ENCODE results near the gene MRPS22. TPM values are rescaled to one million over a fixed set of nuclear protein-coding genes. Genes with fewer than 3 reads are reported as not detected.

MRPS22 gene
- 41.0 and 45.6 TPM in 2 replicates for total RNA-seq
- 23.7 and 33.8 TPM in 2 replicates for polyA plus RNA-seq
- polyA plus RNA-seq (2011; cell fraction: cytosol; rRNA removed): 46.4 and 46.7 TPM in 2 replicates
- polyA plus RNA-seq (2011; cell fraction: nucleus; rRNA removed): 57.6 and 73.1 TPM in 2 replicates
- polyA plus RNA-seq (2012): 37.3 and 49.4 TPM in 2 replicates
- polyA minus RNA-seq: 16.2 and 17.9 TPM in 2 replicates
- polyA minus RNA-seq (2011; cell fraction: cytosol; rRNA and poly(A)+ RNA removed): 24.7 TPM
- polyA minus RNA-seq (2011; cell fraction: nucleus; rRNA and poly(A)+ RNA removed): 36.1 and 39.6 TPM in 2 replicates
- Bru-seq, nascent RNA: percentile 35 among the genes with signal in this experiment
- percentile 33 among the genes with signal in this experiment for BruChase-seq, experiment 1, labeled RNA remaining after a 6-hour chase
- BruChase-seq, experiment 2, labeled RNA remaining after a 2-hour chase: percentile 31 among the genes with signal in this experiment
- long read RNA-seq, transcript MRPS22-205 (8 exons, 1,065 nt): minor isoform, 11 of 134 reads
- long read RNA-seq, transcript MRPS22-202 (8 exons, 1,099 nt): minor isoform, 21 of 134 reads
- long read RNA-seq, transcript MRPS22-201 (8 exons, 1,120 nt): major isoform, 86 of 134 reads
- long read RNA-seq, partial matches to known transcripts: 5 of 134 reads
- long read RNA-seq, other reads (novel, unspliced or antisense): 7 of 134 reads

DNA sequence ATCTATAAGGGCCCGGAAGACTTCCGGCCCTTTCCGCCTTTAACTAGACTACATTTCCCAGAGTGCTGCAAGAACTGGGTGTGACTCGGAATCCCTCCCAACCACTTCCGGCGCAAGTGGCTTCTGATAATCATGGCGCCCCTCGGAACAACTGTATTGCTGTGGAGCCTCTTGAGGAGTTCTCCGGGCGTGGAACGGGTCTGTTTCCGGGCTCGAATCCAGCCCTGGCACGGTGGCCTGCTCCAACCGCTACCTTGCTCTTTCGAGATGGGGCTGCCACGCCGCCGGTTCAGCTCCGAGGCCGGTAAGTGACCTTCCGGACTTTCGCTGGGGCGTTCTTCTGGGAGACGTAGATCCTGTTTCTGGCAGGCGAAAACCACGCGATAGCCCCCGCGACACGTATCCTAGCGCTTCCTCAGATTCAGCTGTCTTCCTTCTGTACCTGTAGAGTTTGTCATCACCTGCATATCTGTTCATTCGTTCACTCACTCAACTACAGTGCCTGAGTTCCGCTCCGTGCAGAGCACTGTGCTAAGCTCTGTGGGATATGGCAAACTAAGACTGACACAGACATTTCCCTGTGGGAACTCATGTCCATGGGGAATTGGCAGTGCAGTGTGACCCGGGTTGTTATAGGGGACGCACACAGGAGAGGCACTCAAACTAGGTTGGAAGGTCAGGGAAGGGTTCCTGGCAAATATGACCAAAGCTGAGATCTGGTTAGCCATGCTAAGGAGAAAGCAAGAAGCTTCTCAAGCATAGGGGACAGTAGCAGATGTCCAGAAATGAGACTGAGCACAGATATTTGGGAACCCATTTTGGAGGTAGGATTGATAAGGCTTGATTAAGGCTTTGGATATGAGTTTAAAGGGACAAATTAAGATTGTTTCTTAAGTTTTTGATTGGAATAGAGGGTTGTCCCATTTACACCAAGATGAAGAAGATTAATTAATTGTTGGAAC, at the start of gene MRPS22:
Gene MRPS22, plus strand, starts transcription at position 126 of the 962 bp plus-strand sequence. Its CDS starts 7 bp downstream, at position 133.
- intact Hi-C loops (cut with micrococcal nuclease) (loop anchor here (1.0 kb wide), 2 partner anchors 10 to 45 kb away; partner anchors contain the start of gene COPB2), dilution Hi-C loops (cut with MboI; ENCODE audit: extremely low pct_ligation_motif_present, low sequenced_read_pairs) (no loop called here)
- peak within 1 kb of the TSS; percentile 70 for H3K27ac ChIP-seq (ENCODE audit: insufficient read depth, low read depth, low read length)
- DNase-seq (ENCODE audit: low read depth, low spot score) (peak; percentile 94), FAIRE-seq (peak; percentile 90)
- peak; percentile 38 for TF ChIP-seq POLR2AphosphoS5 (IDR thresholded peaks at IDR 0.05; ENCODE audit: insufficient read depth, low read depth, low read length)
- no peak for TF ChIP-seq FOS (IDR thresholded peaks at IDR 0.05; ENCODE audit: borderline replicate concordance, insufficient read depth, low read length)
- TF ChIP-seq POLR2A (IDR thresholded peaks at IDR 0.05; ENCODE audit: low read depth, low read length): peak; percentile 63
- peak within 1 kb of the TSS; percentile 76 for H3K4me2 ChIP-seq (ENCODE audit: insufficient read depth, low read length)
- peak within 1 kb of the TSS; percentile 43 for H2AFZ ChIP-seq (ENCODE audit: low read depth, low read length)
- peak within 1 kb of the TSS; percentile 5 to 77 (median 60) for H3K4me3 ChIP-seq (replicated peaks in 1 of 3; ENCODE audit: insufficient read depth in 1 of 3, low read depth in 1 of 3, low read length in 3 of 3)
- H3K9me3 ChIP-seq (replicated peaks; ENCODE audit: control insufficient read depth, insufficient read depth, low read length): no peaks in the 10 kb centered on the region
- ChIA-PET POLR2A (interaction anchor here (1.2 to 1.4 kb wide), 2 partner anchors 10 to 45 kb away, joined by 4 to 6 read pairs; partner anchors contain the start of gene COPB2), CTCF (interaction anchor here (0.7 to 3.1 kb wide), 2 partner anchors 10 to 15 kb away, joined by 3 to 31 read pairs; no protein-coding TSS in a partner anchor)
- H3K36me3 ChIP-seq (ENCODE audit: control insufficient read depth in 2 of 2, extremely low read depth in 1 of 2, insufficient read depth in 2 of 2, low read length in 2 of 2): peaks cover 0 to 6% of the 10 kb centered on the region in 2 experiments
- peaks cover 0 to 13% of the 10 kb centered on the region in 2 experiments for H3K27me3 ChIP-seq (ENCODE audit: control insufficient read depth in 2 of 2, insufficient read depth in 2 of 2, low read length in 2 of 2)
- TSS peak; percentile 83 for BruUV-seq (replicated peaks)
- H4K20me1 ChIP-seq (replicated peaks; ENCODE audit: control insufficient read depth, extremely low read depth, insufficient read depth, low read length): no peaks in the 10 kb centered on the region
- H3K79me2 ChIP-seq (ENCODE audit: control insufficient read depth, insufficient read depth, low read length): peaks cover 27% of the 10 kb centered on the region
- H3K9me1 ChIP-seq (replicated peaks; ENCODE audit: control insufficient read depth, extremely low read depth, insufficient read depth, low read length): no peaks in the 10 kb centered on the region
- H3K4me1 ChIP-seq (ENCODE audit: control insufficient read depth, extremely low read depth, insufficient read depth, low read length): peaks cover 7% of the 10 kb centered on the region
- H3K9ac ChIP-seq (replicated peaks; ENCODE audit: extremely low read depth, insufficient read depth, low read length): peak within 1 kb of the TSS; percentile 76

Data from endothelial cell of umbilical vein (primary cell).